ENCODE results near the gene RGMB. TPM values are rescaled to one million over a fixed set of nuclear protein-coding genes. Genes with fewer than 3 reads are reported as not detected.

The RGMB gene
- 10 to 100 TPM; 21.0 to 21.8 TPM for total RNA-seq

DNA sequence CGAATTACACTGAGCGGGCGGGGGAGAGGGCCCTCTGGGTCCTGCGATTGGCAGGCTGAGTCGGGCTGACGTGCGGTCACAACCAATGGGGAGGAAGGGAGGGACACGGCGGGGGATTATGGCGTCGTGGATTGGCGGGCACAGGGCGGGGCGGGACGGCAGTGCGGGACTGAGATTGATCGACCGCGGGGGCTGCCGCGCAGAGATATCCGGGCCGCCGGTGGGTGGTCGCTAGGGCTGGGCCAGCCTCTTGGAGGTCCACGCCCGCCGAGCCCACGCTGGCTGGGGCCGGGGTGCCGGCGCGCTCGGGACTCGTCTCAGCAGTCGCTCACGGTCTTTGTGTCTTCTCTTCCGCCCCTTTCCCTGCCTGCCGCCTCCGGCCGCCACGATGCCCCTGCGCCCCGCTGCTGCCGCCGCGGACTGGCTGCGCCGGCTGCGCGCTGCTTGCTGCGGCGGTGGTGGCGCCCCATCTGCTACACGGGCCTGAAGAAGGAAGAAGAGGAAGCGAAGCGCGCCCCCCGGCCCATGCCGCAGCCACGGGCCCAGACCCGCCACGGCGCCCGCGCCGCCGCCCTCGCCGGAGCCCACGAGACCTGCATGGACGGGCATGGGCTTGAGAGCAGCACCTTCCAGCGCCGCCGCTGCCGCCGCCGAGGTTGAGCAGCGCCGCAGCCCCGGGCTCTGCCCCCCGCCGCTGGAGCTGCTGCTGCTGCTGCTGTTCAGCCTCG is at the start of gene RGMB:
RGMB (plus strand) TSS at position 200 of the 728 bp plus-strand sequence; CDS start at position 608, 408 bp downstream.
- Histone ChIP-seq H3K9me3 (no peaks in the 10 kb centered on the region), H3K36me3 (replicated peaks in 1 of 2; ENCODE audit: insufficient read depth in 1 of 2, low read depth in 2 of 2) (no peaks in the 10 kb centered on the region), H3K27ac (peak within 1 kb of the TSS; percentile 96 to 98 (median 97)), H3K4me1 (peaks cover 43% of the 10 kb centered on the region), H3K4me3 (peak within 1 kb of the TSS; percentile 54 to 95), H3K27me3 (no peaks in the 10 kb centered on the region)
- 0 to 1% methylated on average over 11 to 72 of the region's 84 CpGs for WGBS, 2 donors
- peak; percentile 97 to 99 (median 98) for DNase-seq
- intact Hi-C loops (cut with DNase I) = no loop called here
- TF ChIP-seq, protein P1, sequence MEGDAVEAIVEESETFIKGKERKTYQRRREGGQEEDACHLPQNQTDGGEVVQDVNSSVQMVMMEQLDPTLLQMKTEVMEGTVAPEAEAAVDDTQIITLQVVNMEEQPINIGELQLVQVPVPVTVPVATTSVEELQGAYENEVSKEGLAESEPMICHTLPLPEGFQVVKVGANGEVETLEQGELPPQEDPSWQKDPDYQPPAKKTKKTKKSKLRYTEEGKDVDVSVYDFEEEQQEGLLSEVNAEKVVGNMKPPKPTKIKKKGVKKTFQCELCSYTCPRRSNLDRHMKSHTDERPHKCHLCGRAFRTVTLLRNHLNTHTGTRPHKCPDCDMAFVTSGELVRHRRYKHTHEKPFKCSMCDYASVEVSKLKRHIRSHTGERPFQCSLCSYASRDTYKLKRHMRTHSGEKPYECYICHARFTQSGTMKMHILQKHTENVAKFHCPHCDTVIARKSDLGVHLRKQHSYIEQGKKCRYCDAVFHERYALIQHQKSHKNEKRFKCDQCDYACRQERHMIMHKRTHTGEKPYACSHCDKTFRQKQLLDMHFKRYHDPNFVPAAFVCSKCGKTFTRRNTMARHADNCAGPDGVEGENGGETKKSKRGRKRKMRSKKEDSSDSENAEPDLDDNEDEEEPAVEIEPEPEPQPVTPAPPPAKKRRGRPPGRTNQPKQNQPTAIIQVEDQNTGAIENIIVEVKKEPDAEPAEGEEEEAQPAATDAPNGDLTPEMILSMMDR (IDR thresholded peaks at IDR 0.05) = no peak
- TF ChIP-seq POLR2A (IDR thresholded peaks at IDR 0.05) = peak; percentile 64 to 81 (median 66)
- ATAC-seq = peak; percentile 90

GRCh38 chr5:98726258-98726657 is 47.2 kb upstream of the RGMB start:
- H3K4me3 ChIP-seq = no peak overlapping the region
- H3K27me3 ChIP-seq = no peaks in the 10 kb centered on the region
- 30 to 41% methylated on average over 2 of the region's 2 CpGs for WGBS, 2 donors
- H3K9me3 ChIP-seq = no peaks in the 10 kb centered on the region
- ATAC-seq = no peak
- H3K4me1 ChIP-seq = no peaks in the 10 kb centered on the region
- DNase-seq = no peak
- no peak overlapping the region for H3K27ac ChIP-seq
- TF ChIP-seq, protein P1 (IDR thresholded peaks at IDR 0.05) = no peak
- TF ChIP-seq POLR2A (IDR thresholded peaks at IDR 0.05) = no peak
- H3K36me3 ChIP-seq (replicated peaks in 1 of 2; ENCODE audit: insufficient read depth in 1 of 2, low read depth in 2 of 2) = no peaks in the 10 kb centered on the region
- intact Hi-C loops (cut with DNase I) = no loop called here

DNA sequence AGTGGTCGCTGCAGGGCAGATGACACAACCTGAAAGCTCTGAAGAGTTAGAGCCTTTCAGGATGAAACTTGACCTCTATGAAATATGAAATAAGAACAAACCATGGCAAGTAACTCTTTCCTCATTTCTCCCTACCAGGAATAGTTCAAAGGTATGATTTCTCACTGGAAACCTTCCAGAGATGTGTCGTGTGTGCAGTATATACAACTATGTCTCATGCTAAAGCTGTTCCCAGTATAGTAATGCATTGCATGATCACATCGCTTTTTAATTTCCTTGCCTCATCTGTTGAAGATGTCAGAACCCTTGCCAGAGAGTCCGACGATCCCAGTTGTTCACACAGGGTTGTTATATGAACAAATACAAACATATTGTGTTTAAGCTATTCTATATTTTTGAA is 45.8 kb upstream of the RGMB start:
- 76 to 90% methylated on average over 5 of the region's 5 CpGs for WGBS, 2 donors
- no peak for DNase-seq
- no peak for TF ChIP-seq POLR2A (IDR thresholded peaks at IDR 0.05)
- TF ChIP-seq, protein P1 (IDR thresholded peaks at IDR 0.05) = no peak
- ATAC-seq = no peak
- Histone ChIP-seq H3K9me3 (no peaks in the 10 kb centered on the region), H3K27me3 (no peaks in the 10 kb centered on the region), H3K27ac (no peak overlapping the region), H3K36me3 (replicated peaks in 1 of 2; ENCODE audit: insufficient read depth in 1 of 2, low read depth in 2 of 2) (no peaks in the 10 kb centered on the region), H3K4me1 (no peaks in the 10 kb centered on the region), H3K4me3 (no peak overlapping the region)
- intact Hi-C loops (cut with DNase I) = no loop called here

DNA sequence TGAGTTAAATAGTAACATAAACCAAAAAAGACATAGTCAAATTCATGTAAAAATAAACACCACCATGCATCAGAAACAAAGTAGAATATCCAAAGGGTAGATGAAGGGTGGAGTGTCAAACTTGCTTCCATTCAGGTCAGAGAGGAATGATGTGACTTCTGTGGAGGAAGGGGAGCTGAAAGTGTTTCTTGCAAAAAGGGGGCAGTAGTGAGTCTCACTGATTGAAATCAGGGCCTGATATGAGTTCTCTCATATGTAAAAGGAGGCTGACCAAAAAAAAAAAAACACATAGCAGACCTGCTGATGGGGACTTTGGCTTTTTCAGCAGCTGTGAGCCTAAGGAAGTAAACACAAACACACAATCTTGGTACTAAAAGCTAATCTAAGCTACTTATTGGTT is 38.8 kb upstream of the RGMB start:
- no peaks in the 10 kb centered on the region for H3K4me1 ChIP-seq
- no peak for TF ChIP-seq POLR2A (IDR thresholded peaks at IDR 0.05)
- TF ChIP-seq, protein P1 (IDR thresholded peaks at IDR 0.05) = no peak
- ATAC-seq (no peak), DNase-seq (no peak)
- H3K27me3 ChIP-seq = no peaks in the 10 kb centered on the region
- intact Hi-C loops (cut with DNase I) = no loop called here
- H3K36me3 ChIP-seq (replicated peaks in 1 of 2; ENCODE audit: insufficient read depth in 1 of 2, low read depth in 2 of 2) = no peaks in the 10 kb centered on the region
- peaks cover 0 to 5% (median 0%) of the 10 kb centered on the region in 3 donors for H3K9me3 ChIP-seq
- H3K4me3 ChIP-seq = no peak overlapping the region
- H3K27ac ChIP-seq = no peak overlapping the region
